ENCODE data around the gene MEF2C.

Gene MEF2C

GRCh38 chr5:88688984-88689667, 193.9 kb downstream of the MEF2C start:
- FAIRE-seq (no peak), DNase-seq (ENCODE audit: insufficient read length) (no peak)
- TF ChIP-seq POLR2AphosphoS5 (IDR thresholded peaks at IDR 0.05; ENCODE audit: low read depth, low read length): no peak
- no peak for TF ChIP-seq POLR2A (IDR thresholded peaks at IDR 0.05; ENCODE audit: low read depth, low read length)
- no peak for TF ChIP-seq TAF1 (IDR thresholded peaks at IDR 0.05; ENCODE audit: borderline replicate concordance, low read depth, low read length)

DNA sequence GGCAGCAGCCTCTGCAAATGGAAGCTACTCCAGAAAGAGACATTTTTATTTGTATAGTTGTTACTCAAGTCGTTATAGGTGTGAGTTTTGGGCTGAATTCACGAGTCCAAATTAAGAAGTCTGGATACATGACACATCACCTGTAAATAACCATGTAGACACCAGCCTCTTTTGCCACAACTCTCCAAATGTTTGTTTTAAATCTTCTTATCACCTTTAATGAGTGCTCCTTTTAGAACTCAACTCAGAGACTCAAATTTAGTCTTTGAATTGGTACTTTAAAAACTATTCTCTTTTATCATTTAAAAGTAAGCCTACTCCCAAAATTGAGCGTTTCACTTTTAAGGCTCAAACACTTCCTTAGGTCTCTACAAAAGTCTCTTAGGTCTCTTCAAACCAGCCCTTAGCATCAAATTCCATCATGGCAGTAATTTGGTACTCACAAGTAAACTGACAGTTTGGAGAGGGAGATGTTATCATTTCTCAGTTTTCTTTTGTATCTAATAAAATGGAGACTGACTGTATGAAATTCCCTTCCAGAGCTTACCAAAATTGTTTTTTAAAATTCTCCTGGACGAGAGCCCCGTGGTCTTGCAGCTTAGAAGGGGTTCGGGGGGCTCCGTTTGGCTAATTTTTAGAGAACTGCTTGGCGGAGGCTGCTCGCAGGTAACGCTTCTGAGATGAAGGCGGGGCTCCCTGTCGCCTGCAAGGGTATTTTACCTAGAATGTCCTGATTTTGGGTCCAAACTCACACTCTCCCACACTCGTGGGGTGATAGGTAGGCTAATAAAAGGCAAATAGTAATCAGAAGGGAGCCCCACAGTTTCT, 194.6 kb downstream of the MEF2C start:
- TF ChIP-seq TAF1 (IDR thresholded peaks at IDR 0.05; ENCODE audit: borderline replicate concordance, low read depth, low read length) (no peak), POLR2AphosphoS5 (IDR thresholded peaks at IDR 0.05; ENCODE audit: low read depth, low read length) (no peak), POLR2A (IDR thresholded peaks at IDR 0.05; ENCODE audit: low read depth, low read length) (no peak)
- FAIRE-seq (no peak), DNase-seq (ENCODE audit: insufficient read length) (no peak)

DNA sequence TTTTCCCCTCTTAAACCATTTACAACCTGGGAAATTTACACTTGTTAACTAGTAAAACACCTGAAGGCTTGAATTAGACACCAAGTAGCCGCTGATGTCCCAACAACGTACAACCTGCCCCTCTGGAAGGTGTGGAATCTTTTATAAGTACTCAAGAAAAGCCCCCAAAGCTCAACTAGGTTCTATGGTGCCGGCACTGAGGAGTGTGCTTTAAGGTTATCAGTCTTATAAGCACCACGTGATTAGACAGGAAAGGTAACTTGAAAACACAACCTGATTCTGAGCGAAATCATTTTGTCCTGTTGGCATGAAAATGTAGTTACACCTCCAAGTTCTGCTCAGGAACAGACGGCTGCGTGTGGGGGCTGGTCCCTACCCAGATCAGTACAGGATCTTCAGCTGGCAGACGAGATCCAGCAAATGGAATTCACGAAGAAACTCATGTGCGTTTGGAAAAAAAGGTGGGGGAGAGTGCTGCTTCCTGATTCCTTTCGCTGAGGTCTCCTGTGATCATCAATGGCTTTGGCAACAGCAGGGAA, 195.5 kb downstream of the MEF2C start:
- no peak for DNase-seq (ENCODE audit: insufficient read length)
- FAIRE-seq: no peak
- TF ChIP-seq POLR2AphosphoS5 (IDR thresholded peaks at IDR 0.05; ENCODE audit: low read depth, low read length) (no peak), POLR2A (IDR thresholded peaks at IDR 0.05; ENCODE audit: low read depth, low read length) (no peak), TAF1 (IDR thresholded peaks at IDR 0.05; ENCODE audit: borderline replicate concordance, low read depth, low read length) (no peak)

DNA sequence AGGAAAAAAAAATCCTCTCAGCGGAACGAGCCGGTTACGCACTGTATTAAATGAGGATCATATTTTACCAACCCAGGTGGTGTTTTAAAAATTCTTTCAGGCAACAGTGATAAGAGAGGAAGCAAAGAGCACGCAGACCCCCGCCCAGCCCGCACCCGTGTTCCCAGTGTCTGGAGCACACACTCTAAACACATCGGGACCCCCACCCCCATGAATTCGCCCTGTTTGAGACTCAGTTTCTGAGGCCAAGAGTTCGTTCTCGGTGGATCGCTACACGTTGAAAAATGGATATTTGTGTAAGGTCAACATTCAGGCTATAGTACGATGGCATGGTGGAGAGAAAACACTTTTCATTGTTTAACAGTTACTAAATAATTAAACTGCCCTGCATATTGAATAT, 196.3 kb downstream of the MEF2C start:
- TF ChIP-seq POLR2A (IDR thresholded peaks at IDR 0.05; ENCODE audit: low read depth, low read length): no peak
- no peak for TF ChIP-seq POLR2AphosphoS5 (IDR thresholded peaks at IDR 0.05; ENCODE audit: low read depth, low read length)
- TF ChIP-seq TAF1 (IDR thresholded peaks at IDR 0.05; ENCODE audit: borderline replicate concordance, low read depth, low read length): no peak
- DNase-seq (ENCODE audit: insufficient read length) (no peak), FAIRE-seq (no peak)

- TF ChIP-seq POLR2AphosphoS5 (IDR thresholded peaks at IDR 0.05; ENCODE audit: low read depth, low read length): no peak
- no peak for TF ChIP-seq TAF1 (IDR thresholded peaks at IDR 0.05; ENCODE audit: borderline replicate concordance, low read depth, low read length)
- TF ChIP-seq POLR2A (IDR thresholded peaks at IDR 0.05; ENCODE audit: low read depth, low read length): no peak
- FAIRE-seq: no peak
- DNase-seq (ENCODE audit: insufficient read length): no peak
Measured at GRCh38 chr5:88685591-88686541, 197.1 kb downstream of the MEF2C start.

GRCh38 chr5:88683506-88684135, 199.4 kb downstream of the MEF2C start:
- FAIRE-seq (no peak), DNase-seq (ENCODE audit: insufficient read length) (no peak)
- no peak for TF ChIP-seq POLR2AphosphoS5 (IDR thresholded peaks at IDR 0.05; ENCODE audit: low read depth, low read length)
- no peak for TF ChIP-seq TAF1 (IDR thresholded peaks at IDR 0.05; ENCODE audit: borderline replicate concordance, low read depth, low read length)
- no peak for TF ChIP-seq POLR2A (IDR thresholded peaks at IDR 0.05; ENCODE audit: low read depth, low read length)

DNA sequence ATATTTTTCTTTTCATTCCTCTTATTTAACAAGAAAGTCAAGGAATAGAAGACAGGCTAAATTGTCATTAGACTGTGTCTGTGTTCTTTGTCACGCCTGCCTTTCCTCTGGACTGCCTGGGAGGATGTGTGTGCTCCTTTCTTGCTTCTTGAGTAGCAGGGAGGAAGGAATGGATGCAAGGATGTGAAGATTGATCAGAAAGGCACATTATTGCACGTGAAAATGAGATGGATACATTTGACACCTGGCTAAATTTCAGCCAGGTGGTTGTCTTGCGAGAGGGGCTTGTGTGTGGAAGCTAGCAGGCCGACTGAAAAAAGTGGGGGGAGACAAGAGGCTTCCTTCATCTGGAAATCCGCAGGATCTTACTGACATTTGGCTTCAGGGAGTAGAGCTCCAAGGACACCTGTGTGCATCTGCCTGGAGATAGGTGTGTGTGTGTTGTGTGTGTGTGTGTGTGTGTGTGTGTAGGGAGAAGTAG, 200.1 kb downstream of the MEF2C start:
- no peak for FAIRE-seq
- DNase-seq (ENCODE audit: insufficient read length): no peak
- TF ChIP-seq POLR2A (IDR thresholded peaks at IDR 0.05; ENCODE audit: low read depth, low read length) (no peak), TAF1 (IDR thresholded peaks at IDR 0.05; ENCODE audit: borderline replicate concordance, low read depth, low read length) (no peak), POLR2AphosphoS5 (IDR thresholded peaks at IDR 0.05; ENCODE audit: low read depth, low read length) (no peak)

DNA sequence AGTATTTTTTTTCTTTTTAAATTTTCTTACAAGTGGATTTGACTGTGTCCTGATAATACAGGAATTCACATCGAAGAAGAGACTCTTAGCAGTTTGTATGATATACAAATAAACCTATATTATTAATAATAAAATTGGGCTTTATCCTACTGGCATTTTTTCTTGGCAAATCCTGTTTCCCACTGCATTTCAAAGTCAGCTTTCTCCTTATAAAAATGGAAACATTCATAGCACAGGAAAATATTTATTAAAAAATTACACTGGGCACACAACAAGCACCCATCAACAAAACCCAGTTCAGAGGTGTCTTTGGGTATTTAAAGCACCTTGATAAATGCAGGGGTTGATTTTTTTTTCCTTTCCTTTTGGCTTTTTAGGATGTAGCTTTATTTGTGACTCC, 200.9 kb downstream of the MEF2C start:
- no peak for DNase-seq (ENCODE audit: insufficient read length)
- FAIRE-seq: no peak
- TF ChIP-seq POLR2A (IDR thresholded peaks at IDR 0.05; ENCODE audit: low read depth, low read length) (no peak), POLR2AphosphoS5 (IDR thresholded peaks at IDR 0.05; ENCODE audit: low read depth, low read length) (no peak), TAF1 (IDR thresholded peaks at IDR 0.05; ENCODE audit: borderline replicate concordance, low read depth, low read length) (no peak)

DNA sequence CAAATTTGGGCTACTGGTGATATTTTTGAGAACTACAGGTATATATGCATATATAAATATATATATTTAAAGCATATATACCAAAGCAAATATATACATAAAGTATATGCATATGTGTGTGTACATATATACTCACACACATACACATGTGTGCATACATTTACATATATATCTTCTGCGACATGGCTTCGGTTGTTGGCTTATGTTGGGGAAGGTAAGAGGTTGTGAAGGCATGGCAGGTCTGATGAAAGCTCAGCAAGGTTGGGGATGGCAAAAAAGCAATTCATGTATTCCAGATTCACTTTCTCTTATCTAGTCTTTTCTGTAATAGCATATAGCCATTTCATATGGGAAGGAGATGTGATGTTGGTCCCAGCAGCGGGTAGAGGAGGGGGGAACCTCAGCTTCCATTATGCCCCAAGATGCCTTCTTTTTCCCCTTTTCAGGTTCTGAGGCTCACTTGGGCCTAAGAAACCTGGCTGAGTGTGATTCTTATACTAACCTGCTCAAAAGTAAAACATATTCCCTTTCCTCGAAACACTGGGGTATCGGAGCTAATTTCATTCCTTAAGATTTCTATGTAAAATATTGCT, 201.7 kb downstream of the MEF2C start:
- no peak for TF ChIP-seq POLR2AphosphoS5 (IDR thresholded peaks at IDR 0.05; ENCODE audit: low read depth, low read length)
- no peak for TF ChIP-seq TAF1 (IDR thresholded peaks at IDR 0.05; ENCODE audit: borderline replicate concordance, low read depth, low read length)
- TF ChIP-seq POLR2A (IDR thresholded peaks at IDR 0.05; ENCODE audit: low read depth, low read length): no peak
- no peak for DNase-seq (ENCODE audit: insufficient read length)
- FAIRE-seq: no peak
